H4 (cell line): ENCODE measurements around the gene RFX5. TPM values are rescaled to one million over a fixed set of nuclear protein-coding genes. Genes with fewer than 3 reads are reported as not detected.
"Not testable (repeated sequence)": the region's sequence is repeated elsewhere in the genome, so short reads cannot be mapped to it uniquely, and the experiment has no call there.

Experiments used
- DNase-seq: peaks from one replicate; pipeline ENCODE4 v3.0.0-alpha.2; 2015; ENCODE audit warnings: low spot score
- total RNA-seq: library from RNA; depleted of rRNA; stranded (reverse); fragments of >200 nt; shearing (Covaris generic); gene quantifications from 2 replicates; pipeline ENCODE4 v1.2.3, GENCODE V29; 2014

Gene RFX5
- total RNA-seq, 1 experiment from 2014 or later: 49.7 TPM

DNA sequence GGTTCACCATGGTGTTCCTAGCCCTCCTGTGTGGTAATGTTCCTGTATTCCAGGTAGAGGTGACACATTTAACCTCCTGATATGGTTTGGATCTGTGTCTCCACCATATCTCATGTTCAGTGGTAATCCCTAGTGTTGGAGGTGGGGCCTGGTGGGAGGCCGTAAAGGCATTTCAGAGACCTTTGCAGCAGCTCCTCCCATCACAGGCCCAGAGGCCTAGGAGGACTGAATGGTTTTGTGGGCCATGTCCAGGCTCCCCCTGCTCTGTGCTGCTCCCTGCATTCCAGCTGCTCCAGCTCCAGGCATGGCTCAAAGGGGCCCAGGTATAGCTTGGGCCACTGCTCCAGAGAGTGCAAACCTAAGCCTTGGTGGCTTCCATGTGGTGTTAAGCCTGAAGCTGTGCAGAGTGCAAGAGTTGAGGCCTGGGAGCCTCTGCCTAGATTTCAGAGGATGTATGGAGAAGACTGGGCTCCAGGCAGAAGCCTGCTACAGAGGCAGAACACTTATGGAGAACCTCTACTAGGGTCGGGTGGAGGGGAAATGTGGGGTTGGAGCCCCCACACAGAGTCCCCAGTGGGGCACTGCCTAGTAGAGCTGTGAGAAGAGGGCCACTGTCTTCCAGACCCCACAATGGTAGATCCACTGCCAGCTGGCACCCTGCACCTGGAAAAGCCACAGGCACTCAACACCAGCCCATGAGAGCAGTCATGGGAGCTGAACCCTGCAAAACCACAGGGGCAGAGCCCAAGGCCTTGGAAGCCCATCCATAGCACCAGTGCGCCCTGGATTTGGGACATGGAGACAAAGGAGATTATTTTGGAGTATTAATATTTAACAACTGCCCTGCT, 15.5 kb upstream of the RFX5 start:
- no peak for DNase-seq

DNA sequence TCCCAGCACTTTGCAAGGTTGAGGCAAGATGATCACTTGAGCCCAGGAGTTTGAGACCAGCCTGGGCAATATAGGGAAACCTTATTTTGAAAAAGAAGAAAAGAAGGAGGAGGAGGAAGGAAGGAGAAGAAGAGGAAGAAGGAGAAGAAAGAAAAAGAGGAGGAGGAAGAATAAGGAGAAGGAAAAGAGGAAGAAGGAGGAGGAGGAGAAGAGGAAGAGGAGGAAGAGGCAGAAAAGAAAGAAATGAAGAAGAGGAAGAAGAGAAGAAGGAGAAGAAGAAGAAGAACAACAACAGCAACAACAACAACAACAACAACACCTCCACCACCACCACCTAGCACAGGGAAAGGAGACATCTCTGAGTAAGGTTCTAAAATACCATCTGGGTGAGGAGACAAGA, 14.8 kb upstream of the RFX5 start:
- DNase-seq: no peak

DNA sequence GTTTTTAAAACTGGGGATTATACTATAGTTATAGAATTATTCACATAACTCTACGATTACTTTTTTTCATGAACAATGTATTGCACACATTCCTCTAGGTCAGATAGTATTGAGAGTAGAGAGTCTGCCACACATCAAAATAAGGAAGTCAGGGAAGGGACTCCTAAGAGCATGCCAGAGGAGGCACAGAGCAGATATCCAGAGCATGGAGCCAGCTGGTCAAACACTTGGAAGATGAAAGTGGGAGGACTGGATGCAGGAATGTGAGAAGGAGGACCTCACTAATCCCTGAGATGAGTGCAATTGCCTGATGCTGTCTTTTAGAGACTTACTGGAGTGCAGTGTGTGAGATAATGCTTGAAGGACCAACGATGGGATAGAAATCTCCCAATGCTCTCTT, 9.6 kb upstream of the RFX5 start:
- no peak for DNase-seq

DNA sequence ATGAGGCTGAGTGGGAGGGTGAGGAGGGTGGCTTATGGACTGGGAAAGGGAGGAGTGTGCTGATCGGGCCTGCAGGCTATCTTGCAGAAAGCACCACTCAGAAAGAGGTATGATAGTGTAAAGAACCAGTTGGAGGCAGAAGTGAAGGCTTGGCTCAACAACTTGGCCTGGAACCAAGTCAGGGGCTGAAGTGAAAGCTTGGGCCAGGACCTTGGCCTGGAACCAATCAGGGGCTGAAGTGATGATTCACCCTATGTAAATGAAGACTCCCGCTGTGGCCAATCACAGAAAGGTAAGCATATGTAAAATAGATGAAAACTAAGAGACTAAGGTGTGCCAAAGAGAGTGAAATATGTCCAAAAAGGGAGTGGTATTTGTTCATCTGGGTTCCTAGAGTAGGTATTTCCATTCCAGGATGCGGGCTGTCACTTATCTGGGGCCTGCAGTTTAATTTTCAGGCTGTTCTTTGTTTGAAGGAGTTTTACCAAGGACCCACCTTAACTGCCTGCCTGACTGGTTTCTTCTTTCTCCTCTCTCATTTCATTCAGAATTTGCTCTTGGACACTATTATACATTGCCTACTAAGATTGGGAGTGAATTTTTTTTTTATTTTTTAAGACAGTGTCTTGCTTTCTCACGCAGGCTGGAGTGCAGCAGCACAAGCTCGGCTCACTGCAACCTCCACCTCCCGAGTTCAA, 5.1 kb upstream of the RFX5 start:
- DNase-seq: no peak

DNA sequence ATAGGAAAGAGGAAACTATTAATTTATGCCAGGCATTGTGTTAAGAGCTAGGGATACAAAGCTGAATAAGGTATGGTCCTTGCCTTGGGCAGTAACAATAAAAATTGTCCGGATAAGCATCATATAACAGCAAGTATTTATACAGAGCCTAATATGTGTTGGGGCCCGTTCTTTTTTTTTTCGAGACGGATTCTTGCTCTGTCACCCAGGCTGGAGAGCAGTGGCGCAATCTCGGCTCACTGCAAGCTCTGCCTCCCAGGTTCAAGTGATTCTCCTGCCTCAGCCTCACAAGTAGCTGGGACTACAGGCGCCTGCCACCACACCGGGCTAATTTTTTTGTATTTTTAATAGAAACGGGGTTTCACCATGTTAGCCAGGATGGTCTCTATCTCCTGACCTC, 3.3 kb upstream of the RFX5 start:
- not testable (repeated sequence) for DNase-seq

DNA sequence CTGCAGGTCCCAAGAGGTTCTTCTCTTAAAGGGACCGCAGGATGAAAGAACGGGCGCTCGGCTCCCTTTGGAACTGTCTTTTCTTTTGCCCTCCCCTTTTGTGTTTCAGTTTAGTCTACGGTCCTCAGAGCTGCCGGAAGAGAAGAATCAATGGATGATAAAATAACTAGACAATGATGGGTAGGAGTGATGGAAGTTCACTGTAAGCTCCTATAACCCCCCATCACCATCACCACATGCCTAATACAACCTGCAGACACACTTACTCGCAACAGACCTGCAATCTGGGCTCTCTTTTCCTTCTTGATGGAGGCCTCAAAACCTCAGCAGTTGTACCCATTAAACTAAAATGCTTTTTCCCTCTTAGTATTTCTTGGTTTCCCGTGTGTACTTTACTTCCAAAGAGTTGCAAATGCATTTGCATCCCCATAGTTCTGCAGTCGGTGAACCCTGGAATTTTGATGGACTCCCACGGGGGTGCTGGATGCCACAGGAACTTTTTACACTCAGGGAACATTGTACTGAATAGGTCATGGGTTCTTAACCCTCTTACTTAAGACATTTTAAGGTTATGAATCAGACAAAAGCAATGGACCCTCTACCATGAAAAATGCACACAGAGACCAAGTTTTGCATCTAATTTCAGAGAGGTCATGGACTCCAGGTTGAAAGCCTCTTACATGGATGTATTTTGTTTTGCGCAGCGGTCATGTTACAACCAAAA, 633 bp upstream of the RFX5 start:
- DNase-seq: no peak

DNA sequence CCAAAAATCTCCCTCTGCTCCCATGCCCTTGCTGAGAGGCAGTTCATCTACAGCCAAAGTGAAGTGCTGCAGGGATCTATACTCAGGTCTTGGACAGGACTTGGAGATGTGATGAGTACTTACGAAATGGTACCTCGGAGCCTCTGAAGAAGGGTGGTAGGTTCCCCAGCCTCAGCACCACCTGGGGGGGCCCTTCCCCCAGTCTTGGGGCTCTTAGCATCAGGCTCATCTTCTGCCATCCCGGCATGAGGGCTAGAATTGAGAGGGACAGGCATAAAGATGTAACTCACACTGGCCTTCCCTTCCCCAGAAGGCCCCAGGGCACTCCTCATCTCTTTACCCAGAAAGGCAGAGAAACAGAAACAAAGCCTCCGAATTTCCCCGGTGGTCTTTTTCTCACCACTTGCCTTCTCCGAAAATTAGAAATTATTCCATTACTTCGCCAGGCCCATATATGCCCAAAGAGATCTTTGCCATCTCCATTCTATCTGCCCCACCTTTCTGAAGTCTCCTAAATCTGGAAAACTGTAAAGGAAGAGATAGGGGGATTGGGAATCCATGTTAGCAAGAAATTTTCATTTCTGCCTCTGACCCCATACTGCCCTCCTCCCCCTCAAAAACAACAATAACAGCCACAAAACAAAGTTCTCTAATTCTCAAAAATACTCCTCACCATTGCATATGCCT, 827 bp downstream of the RFX5 start:
- DNase-seq: no peak

DNA sequence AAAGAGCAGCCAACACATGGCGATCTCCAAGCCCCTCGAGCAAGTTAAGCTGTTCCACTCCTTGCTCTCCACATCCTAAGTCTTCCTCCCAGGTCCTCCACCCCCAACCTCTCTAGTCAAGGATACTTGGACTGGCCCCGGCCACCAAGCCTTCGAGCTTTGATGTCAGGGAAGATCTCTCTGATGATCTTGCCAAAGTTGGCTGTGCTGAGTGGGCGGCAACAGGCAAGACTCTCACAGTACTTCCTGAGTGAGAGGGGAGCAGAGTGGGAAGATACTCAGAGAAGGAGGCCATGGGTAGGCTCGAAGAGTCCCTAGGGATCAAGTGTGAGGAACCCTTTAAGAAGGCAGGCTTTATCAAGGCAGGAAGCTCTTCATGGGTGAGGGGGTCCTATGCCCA, 2.8 kb downstream of the RFX5 start:
- DNase-seq: no peak

DNA sequence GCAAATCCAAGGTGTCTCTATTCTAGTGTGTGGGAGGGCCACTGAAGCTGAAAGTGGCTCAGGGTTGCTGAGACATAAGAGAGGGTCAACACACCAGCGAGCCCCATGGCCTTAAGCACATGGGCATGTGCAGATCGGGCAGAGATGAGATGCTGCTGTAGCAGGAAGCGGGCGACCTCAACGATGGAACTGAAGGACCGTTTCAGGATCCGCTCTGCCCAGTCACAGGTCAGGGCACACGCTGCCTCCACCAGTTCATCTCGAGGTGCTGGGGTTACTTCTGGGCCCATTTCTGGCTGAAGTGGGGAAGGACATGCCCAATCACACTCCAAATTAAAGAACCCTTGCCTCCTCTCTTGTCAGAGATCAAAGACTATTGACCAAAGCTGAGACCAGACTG, 3.5 kb downstream of the RFX5 start:
- no peak for DNase-seq

DNA sequence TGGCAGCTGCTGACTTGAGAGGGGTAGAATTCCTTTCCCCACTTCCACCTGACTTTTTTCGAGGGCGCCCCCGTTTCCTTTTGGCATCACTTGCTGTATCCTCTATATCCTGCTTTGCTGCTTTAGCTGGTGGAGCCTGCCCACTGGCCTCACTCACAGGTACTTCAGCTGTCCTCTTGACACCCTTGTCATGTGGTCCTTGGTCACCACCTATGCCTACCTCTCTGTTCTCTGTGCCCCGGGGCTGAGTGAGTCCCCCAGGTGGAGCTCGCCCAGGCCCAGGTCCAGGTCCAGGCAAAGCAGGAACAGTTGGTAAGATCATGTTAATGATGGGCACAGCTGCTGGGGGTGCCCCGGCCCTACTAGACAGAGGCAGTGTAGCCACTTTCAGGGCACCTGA, 4.5 kb downstream of the RFX5 start:
- DNase-seq: no peak

DNA sequence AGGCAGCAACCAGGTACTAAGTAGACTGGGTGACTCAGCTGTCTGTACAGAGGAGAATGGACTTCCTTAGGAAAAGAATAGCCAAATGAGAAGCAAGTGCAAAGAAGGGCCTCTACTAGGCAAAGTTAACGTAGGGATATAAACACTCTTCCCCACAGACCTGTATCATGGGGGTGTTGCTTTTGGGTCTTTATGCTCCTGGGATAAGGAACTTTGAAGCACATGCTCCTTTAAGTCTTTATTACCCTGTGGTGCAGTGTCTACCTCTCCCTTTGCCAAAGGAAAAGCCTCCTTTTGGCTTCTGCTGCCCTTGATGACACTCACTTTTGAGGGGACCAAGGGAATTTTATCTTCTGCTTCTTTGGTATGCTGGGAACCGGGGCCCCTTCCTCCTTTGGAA, 5.0 kb downstream of the RFX5 start:
- DNase-seq: no peak

DNA sequence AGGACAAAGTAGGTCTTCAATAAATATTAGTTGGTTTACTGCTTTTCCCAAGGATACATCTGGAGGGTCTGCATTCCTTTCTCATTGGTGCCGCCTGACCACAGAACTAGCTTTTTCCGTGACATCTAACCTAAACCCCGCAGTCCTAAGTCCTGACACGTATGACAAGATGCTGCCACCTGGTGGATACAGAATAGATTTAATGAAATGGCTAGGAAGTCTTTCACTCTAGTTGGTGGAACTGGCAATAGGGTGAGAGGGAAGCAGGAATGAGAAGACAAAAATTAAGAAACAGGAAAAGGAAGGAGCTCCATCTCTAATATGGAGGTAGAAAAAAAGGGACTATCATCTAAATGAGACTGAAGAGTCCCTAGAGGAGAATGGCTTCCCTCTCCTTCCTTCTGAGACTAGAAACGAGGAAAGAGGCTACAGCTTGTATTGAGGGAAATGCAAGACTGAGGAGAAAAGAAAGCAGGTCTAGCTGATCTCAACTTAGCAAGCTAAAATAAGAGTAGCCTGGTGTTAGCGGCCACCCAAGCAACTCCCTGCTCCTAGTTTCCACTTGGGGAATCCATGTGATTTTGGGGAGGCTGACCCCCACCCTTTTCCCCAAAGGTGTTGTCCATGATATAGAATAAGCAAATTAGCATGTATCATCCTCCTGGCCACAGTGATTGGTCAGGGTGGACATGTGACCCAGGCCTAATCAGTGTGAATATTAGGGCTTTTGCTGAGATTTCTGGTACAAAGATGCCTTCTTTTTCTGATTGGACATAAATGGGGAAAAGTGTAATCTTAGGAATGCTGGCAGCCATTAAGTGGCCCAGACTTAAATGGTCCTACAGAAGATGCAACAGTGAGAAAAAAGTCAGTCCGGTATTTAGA, 5.9 kb downstream of the RFX5 start:
- peak; percentile 81 for DNase-seq

DNA sequence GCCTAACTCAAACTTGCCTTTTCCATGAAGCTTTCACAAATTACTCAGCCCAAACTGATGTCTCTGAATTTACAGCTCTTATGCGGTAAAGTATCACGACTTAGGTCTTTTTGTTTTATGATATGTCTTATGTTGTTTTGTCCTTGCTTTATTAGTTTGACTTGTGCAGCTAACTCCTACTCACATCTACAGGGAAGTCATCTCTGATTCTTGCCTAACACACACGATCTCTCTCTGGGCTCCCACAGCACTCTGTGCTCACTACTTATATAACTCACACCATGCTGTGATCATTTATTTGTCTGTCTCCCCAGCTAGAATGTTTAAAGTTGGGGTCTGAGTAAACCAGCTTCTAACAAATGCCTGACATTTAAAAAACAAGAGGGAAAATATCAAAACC, 10.5 kb downstream of the RFX5 start:
- no peak for DNase-seq

DNA sequence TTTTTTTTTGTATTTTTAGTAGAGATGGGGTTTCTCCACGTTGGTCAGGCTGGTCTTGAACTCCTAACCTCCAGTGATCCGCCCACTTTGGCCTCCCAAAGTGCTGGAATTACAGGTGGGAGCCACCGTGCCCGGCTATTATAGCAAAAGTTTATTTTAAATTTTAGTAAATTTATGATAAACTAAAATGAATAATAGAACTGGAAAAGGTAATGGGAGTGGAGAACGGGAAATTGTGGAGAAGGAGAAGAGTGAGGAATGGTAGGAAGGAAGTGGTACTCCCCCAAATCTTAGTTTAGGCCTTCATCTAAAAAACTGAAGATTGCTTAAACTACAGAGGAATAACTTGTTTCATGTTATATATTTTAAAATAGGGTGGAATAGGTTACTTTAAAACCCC, 12.2 kb downstream of the RFX5 start:
- no peak for DNase-seq

DNA sequence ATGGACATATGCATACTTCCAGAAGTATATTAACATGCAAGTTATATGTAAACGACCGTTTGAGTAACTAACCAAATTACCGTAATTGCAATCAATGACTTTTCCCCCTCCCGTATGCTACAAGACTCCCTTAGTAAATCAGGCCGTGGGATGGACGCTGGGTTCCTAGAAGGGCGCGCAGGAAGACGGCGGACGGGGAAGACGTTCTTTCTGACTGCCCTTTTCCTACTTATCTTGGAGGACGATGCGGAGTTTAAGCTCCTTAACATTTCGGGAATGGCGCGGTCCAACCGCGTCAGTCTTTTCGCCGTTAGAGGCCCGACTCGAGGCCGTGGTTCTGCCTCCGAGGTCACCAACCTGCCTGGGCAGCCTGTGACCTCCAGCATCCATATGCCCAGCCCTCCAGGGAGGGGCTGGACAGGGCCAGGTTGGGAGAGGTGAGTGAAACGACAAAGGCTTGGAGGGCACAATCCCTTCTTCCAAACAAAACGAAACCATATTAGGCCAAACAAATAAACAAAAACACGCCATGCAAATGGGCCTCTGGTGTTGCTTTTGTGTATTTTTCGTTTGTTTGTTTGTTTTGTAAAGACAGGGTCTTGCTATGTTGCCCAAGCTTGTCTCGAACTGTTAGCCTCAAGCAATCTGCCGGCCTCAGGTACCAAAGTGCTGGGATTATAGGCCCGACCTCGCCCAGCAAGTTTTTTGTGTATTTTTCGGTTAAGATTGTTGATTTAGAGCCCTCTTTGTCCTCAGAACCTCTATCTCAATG, 19.0 kb downstream of the RFX5 start:
- DNase-seq: no peak

DNA sequence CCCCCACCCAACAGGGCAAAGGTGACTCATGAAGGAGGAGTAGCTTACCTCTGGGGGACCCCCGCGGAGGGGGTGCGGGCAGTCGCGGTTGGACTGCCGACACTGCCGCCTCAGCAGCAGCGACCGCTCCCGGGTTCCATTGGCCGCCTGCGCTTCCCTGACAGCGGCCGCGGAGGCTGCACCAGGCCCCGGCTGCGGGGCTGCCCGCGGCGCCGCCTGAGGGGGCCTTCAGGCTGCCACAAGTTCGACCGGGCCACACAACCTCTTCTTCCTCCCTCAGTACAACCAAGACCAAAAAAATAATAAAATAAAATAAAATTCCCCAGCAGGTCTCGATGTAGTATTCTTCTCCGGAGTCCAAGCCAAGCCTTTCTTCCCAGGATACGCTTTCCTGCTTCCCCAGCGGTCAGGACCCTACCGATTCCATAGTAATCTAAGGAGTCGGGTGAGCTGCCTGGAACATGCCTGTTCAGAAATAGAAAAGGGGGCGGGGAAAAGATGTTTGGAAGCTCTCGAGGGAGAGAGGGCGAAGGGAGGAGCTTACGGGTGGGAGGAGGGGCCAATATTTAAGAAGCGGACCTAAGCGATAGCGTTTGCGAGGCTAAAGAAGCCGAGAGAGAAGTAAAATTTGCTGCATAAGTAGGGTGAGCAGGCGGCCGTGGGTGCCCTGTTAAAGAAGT, 19.7 kb downstream of the RFX5 start, which contains the start of gene PI4KB:
Gene PI4KB (minus strand): TSS at position 194 of the 680 bp plus-strand sequence. CDS start 10,935 bp downstream, outside the sequence.
- peak; percentile 96 for DNase-seq

DNA sequence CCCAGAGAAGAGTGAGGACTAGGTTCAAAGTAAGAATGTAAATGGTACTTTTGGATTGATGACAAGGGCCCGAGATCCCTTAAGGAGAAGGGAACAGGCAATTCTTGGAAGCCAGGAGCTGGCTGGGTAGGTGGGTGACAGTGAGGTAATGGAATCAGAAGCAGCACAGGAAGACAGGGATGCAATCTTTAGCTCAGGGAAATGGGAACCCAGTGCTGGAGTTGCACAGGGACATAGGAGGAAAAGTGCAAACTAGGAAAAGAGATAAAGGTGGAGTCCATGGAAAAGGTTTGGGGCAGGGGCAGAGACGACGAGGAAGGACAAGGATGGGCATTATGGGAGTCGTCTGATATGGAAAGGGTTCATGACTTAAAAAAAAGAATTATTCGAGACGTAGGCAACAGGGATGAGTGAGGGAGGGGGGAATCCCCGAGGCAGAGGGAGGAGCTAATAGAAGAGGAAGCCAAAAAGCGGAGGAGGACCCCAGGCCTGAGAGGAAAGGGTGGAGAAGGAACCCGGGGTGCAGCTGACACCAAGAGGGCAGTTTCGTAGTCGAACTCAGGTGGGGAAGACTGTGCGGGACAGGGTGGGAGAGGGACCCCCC, 20.3 kb downstream of the RFX5 start:
- DNase-seq: no peak

DNA sequence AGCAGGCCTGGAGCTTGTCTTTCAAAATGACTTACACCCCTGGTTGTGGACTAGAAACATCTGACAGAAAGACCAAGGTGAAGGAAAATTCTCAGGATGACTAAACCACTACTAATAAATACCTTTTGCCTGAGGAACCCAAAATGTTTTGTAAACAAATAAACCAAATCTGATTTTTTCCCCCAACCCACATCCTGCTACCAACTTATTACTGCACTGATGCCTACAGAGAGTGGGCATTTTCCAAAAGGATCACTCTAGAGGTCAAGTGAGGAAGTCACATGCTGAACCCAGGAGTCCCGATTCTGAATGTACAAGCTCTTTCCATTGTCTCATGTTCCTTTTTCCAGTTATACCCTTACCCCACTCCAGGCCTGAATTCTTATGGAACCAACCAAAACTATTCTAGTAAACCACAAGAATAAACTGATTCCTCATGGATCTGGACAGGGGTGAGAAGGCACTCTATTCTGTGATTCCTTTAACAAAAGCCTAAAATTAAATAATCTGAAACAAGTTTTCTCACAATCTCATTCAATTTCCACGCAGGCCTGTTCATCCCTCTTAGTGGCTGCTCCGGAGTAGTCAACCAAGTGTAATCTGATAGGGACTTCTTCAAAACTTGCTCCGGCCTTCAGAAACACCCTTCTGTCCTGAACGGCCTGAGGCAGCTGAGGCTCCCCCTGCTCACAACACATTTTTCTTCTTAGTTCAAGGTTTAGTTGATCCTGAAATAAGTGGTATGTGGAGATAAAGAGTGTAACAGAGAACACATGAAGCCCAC, 21.2 kb downstream of the RFX5 start:
- no peak for DNase-seq
